Neural crest cell (in vitro differentiated cells): ENCODE results near the gene CADM1. TPM values are rescaled to one million over a fixed set of nuclear protein-coding genes. Genes with fewer than 3 reads are reported as not detected.
A peak's percentile ranks its signal among the peaks of the same experiment; 100 is the strongest.

Source experiments
- DNase-seq: peaks from one replicate; pipeline ENCODE4 v3.0.0; 2021; ENCODE audit warnings: low read depth, mixed read lengths, low spot score
- H3K27ac Mint-ChIP-seq: one replicate; pipeline ENCODE4 v1.8.0; 2021; ENCODE audit warnings: mild to moderate bottlenecking, mixed read lengths; ENCODE audit not compliant: unreplicated experiment
- H3K27me3 Mint-ChIP-seq: 2 replicates; pipeline ENCODE4 v1.8.0; 2021; ENCODE audit warnings: low read depth, mild to moderate bottlenecking, mixed read lengths
- H3K36me3 Mint-ChIP-seq: 2 replicates; pipeline ENCODE4 v1.8.0; 2021; ENCODE audit warnings: low read depth, mild to moderate bottlenecking, mixed read lengths
- H3K4me1 Mint-ChIP-seq: 2 replicates; pipeline ENCODE4 v1.8.0; 2021; ENCODE audit warnings: mixed read lengths
- H3K4me3 Mint-ChIP-seq: one replicate; pipeline ENCODE4 v1.8.0; 2021; ENCODE audit warnings: mild to moderate bottlenecking, mixed read lengths
- H3K9me3 Mint-ChIP-seq: 2 replicates; pipeline ENCODE4 v1.8.0; 2021; ENCODE audit warnings: mixed read lengths
- CTCF ChIP-seq: fragments of 200-600 bp; sonication (generic); conservative IDR thresholded peaks from 2 replicates; pipeline ENCODE4 v1.5.0; 2021; ENCODE audit warnings: antibody characterized with exemption, mild to moderate bottlenecking
- total RNA-seq: library from RNA; stranded (reverse); gene quantifications from 2 replicates; pipeline ENCODE4 v1.2.1, GENCODE V29; 2021

The CADM1 gene
- total RNA-seq, 1 donor from 2014 or later = 112 TPM

- Mint-ChIP-seq H3K27me3 (peaks cover 28% of the 10 kb centered on the region), H3K4me1 (no peaks in the 10 kb centered on the region), H3K4me3 (no peak overlapping the region), H3K9me3 (no peaks in the 10 kb centered on the region), H3K36me3 (no peaks in the 10 kb centered on the region), H3K27ac (no peak overlapping the region)
- DNase-seq = no peak
- TF ChIP-seq CTCF = no peak
Observed at GRCh38 chr11:115159207-115159606, 345.0 kb downstream of the CADM1 start.

GRCh38 chr11:115158053-115158452 lies 346.2 kb downstream of the CADM1 start:
- no peak for DNase-seq
- H3K27ac Mint-ChIP-seq = no peak overlapping the region
- no peaks in the 10 kb centered on the region for H3K36me3 Mint-ChIP-seq
- H3K4me1 Mint-ChIP-seq = no peaks in the 10 kb centered on the region
- no peak overlapping the region for H3K4me3 Mint-ChIP-seq
- peaks cover 20% of the 10 kb centered on the region for H3K27me3 Mint-ChIP-seq
- TF ChIP-seq CTCF = no peak
- H3K9me3 Mint-ChIP-seq = no peaks in the 10 kb centered on the region

- Mint-ChIP-seq H3K27ac (peak overlapping the region; percentile 63), H3K27me3 (peaks cover 15% of the 10 kb centered on the region), H3K4me1 (no peaks in the 10 kb centered on the region), H3K36me3 (no peaks in the 10 kb centered on the region), H3K9me3 (no peaks in the 10 kb centered on the region), H3K4me3 (no peak overlapping the region)
- DNase-seq = no peak
- no peak for TF ChIP-seq CTCF
Observed at GRCh38 chr11:115157247-115157646, 347.0 kb downstream of the CADM1 start.

- TF ChIP-seq CTCF = no peak
- peaks cover 9% of the 10 kb centered on the region for H3K27me3 Mint-ChIP-seq
- no peak overlapping the region for H3K27ac Mint-ChIP-seq
- no peak overlapping the region for H3K4me3 Mint-ChIP-seq
- no peaks in the 10 kb centered on the region for H3K9me3 Mint-ChIP-seq
- no peak for DNase-seq
- no peaks in the 10 kb centered on the region for H3K36me3 Mint-ChIP-seq
- no peaks in the 10 kb centered on the region for H3K4me1 Mint-ChIP-seq
Observed at GRCh38 chr11:115155978-115156377, 348.2 kb downstream of the CADM1 start.

GRCh38 chr11:115155320-115155719 lies 348.9 kb downstream of the CADM1 start:
- Mint-ChIP-seq H3K36me3 (no peaks in the 10 kb centered on the region), H3K27me3 (peaks cover 6% of the 10 kb centered on the region), H3K9me3 (no peaks in the 10 kb centered on the region), H3K27ac (no peak overlapping the region), H3K4me3 (no peak overlapping the region), H3K4me1 (no peaks in the 10 kb centered on the region)
- no peak for TF ChIP-seq CTCF
- DNase-seq = no peak

GRCh38 chr11:115154355-115154736 lies 349.9 kb downstream of the CADM1 start:
- no peak for TF ChIP-seq CTCF
- Mint-ChIP-seq H3K4me1 (no peaks in the 10 kb centered on the region), H3K27ac (no peak overlapping the region), H3K27me3 (peaks cover 6% of the 10 kb centered on the region), H3K9me3 (no peaks in the 10 kb centered on the region), H3K4me3 (no peak overlapping the region), H3K36me3 (no peaks in the 10 kb centered on the region)
- no peak for DNase-seq
